NOMO-1 treated with DMSO at 0.1 percent for 48 hours (cell line): ENCODE measurements around the gene BTRC.
"Not testable (repeated sequence)": the region's sequence is repeated elsewhere in the genome, so short reads cannot be mapped to it uniquely, and the experiment has no call there.

Source experiments
- DNase-seq: peaks from one replicate; lab custom pipeline; 2025; ENCODE audit not compliant: unreplicated experiment; lab: John Stamatoyannopoulos, UW

The BTRC gene

GRCh38 chr10:101385866-101386658 is 32.1 kb downstream of the BTRC start:
- no peak for DNase-seq

- DNase-seq: no peak
These were observed 32.8 kb downstream of the BTRC start for GRCh38 chr10:101386659-101387259.

- DNase-seq: no peak
These were observed 34.8 kb downstream of the BTRC start for GRCh38 chr10:101388676-101389276.

- not testable (repeated sequence) for DNase-seq
These were observed 35.6 kb downstream of the BTRC start for GRCh38 chr10:101389532-101389931.

GRCh38 chr10:101389986-101390531 is 36.1 kb downstream of the BTRC start:
- no peak for DNase-seq

- DNase-seq: no peak
These were observed 39.4 kb downstream of the BTRC start for GRCh38 chr10:101393378-101393777.

GRCh38 chr10:101394524-101395133 is 40.7 kb downstream of the BTRC start:
- DNase-seq: no peak

GRCh38 chr10:101397140-101397539 is 43.2 kb downstream of the BTRC start:
- no peak for DNase-seq

- no peak for DNase-seq
These were observed 46.6 kb downstream of the BTRC start for GRCh38 chr10:101400585-101400984.

- DNase-seq: no peak
These were observed 48.7 kb downstream of the BTRC start for GRCh38 chr10:101402711-101403110.

GRCh38 chr10:101403161-101403560 is 49.2 kb downstream of the BTRC start:
- no peak for DNase-seq

- DNase-seq: no peak
These were observed 51.0 kb downstream of the BTRC start for GRCh38 chr10:101405001-101405400.

GRCh38 chr10:101411598-101411997 is 57.6 kb downstream of the BTRC start:
- DNase-seq: no peak

- no peak for DNase-seq
These were observed 60.1 kb downstream of the BTRC start for GRCh38 chr10:101414034-101414433.

GRCh38 chr10:101415884-101416283 is 61.9 kb downstream of the BTRC start:
- DNase-seq: no peak

GRCh38 chr10:101421967-101422366 is 68.0 kb downstream of the BTRC start:
- DNase-seq: not testable (repeated sequence)

GRCh38 chr10:101425535-101425934 is 71.6 kb downstream of the BTRC start:
- no peak for DNase-seq

GRCh38 chr10:101428036-101428435 is 74.1 kb downstream of the BTRC start:
- no peak for DNase-seq

GRCh38 chr10:101429423-101429822 is 75.5 kb downstream of the BTRC start:
- DNase-seq: no peak

- DNase-seq: no peak
These were observed 82.3 kb downstream of the BTRC start for GRCh38 chr10:101436302-101436701.

GRCh38 chr10:101438881-101439391 is 85.0 kb downstream of the BTRC start:
- DNase-seq: no peak
